HG03039 (cell line): ENCODE results near the gene KLHL35.

ENCODE experiments used
- ATAC-seq: cut with Tn5 transposase; IDR thresholded peaks from one replicate; pipeline ENCODE4 v1.9.1; 2021; ENCODE audit warnings: mild to moderate bottlenecking, moderate library complexity; ENCODE audit not compliant: unreplicated experiment

The KLHL35 gene

GRCh38 chr11:75432911-75433321, at the start of gene KLHL35:
Gene KLHL35, minus strand, starts transcription at chr11:75433203. Its CDS starts 2,574 bp downstream, at chr11:75430629.
- no peak for ATAC-seq

GRCh38 chr11:75481922-75482606, 49.1 kb upstream of the KLHL35 start:
- ATAC-seq, result no peak

GRCh38 chr11:75481223-75481921, 48.4 kb upstream of the KLHL35 start:
- ATAC-seq, result no peak

- ATAC-seq, result no peak
Observed at GRCh38 chr11:75480185-75481175, 47.5 kb upstream of the KLHL35 start.

GRCh38 chr11:75479597-75480145, 46.7 kb upstream of the KLHL35 start:
- ATAC-seq, result no peak

- ATAC-seq, result no peak
Observed at GRCh38 chr11:75478783-75479596, 46.0 kb upstream of the KLHL35 start.

- no peak for ATAC-seq
Observed at GRCh38 chr11:75477614-75477935, 44.6 kb upstream of the KLHL35 start.

- no peak for ATAC-seq
Observed at GRCh38 chr11:75476739-75477613, 44.0 kb upstream of the KLHL35 start.

GRCh38 chr11:75475767-75476650, 43.0 kb upstream of the KLHL35 start:
- ATAC-seq, result no peak

GRCh38 chr11:75474878-75475766, 42.1 kb upstream of the KLHL35 start:
- no peak for ATAC-seq

GRCh38 chr11:75474240-75474639, 41.2 kb upstream of the KLHL35 start:
- no peak for ATAC-seq

- no peak for ATAC-seq
Observed at GRCh38 chr11:75473684-75474083, 40.7 kb upstream of the KLHL35 start.

- ATAC-seq, result no peak
Observed at GRCh38 chr11:75472081-75472732, 39.2 kb upstream of the KLHL35 start.

- ATAC-seq, result no peak
Observed at GRCh38 chr11:75471176-75471973, 38.4 kb upstream of the KLHL35 start.

- ATAC-seq, result no peak
Observed at GRCh38 chr11:75470476-75471080, 37.6 kb upstream of the KLHL35 start.
